Ecto neural progenitor cell (in vitro differentiated cells): ENCODE measurements around the gene SMIM44.
"Not testable (repeated sequence)": the region's sequence is repeated elsewhere in the genome, so short reads cannot be mapped to it uniquely, and the experiment has no call there.

Experiments used
- DNase-seq: peaks from one replicate; pipeline ENCODE4 v3.0.0-alpha.2; 2018; ENCODE audit warnings: low spot score

SMIM44 gene

DNA sequence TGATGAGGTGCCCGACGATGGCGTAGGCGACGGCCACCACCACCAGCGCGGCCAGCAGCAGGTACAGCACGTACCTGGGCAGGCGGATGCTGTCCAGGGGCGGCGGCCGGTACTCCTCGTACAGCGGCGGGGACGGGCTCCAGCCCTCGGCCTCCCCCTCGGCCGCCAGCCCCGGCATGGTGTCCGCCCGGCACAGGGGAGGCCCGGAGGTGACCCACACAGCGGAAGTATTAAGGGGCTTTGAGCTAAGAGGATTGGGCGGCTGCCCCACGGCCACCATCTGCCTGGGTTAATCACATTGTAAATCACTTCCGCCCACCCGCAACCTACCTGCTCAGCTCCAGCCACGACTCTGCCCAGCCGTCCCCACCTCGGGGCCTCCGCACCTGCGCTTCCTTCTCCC lies at the start of gene SMIM44:
Gene SMIM44 (minus strand): TSS at position 216 of the 403 bp plus-strand sequence. CDS start 38 bp downstream, at position 178.
- no peak for DNase-seq

- DNase-seq, result no peak
Measured at GRCh38 chr19:3533033-3533432, 49.8 kb upstream of the SMIM44 start.

GRCh38 chr19:3532154-3532786 lies 49.0 kb upstream of the SMIM44 start:
- no peak for DNase-seq

- DNase-seq, result no peak
Measured at GRCh38 chr19:3531716-3532115, 48.5 kb upstream of the SMIM44 start.

- DNase-seq, result no peak
Measured at GRCh38 chr19:3530389-3530788, 47.1 kb upstream of the SMIM44 start.

- DNase-seq, result not testable (repeated sequence)
Measured at GRCh38 chr19:3529299-3529698, 46.1 kb upstream of the SMIM44 start.

- DNase-seq, result no peak
Measured at GRCh38 chr19:3528539-3529211, 45.4 kb upstream of the SMIM44 start.

GRCh38 chr19:3528080-3528479 lies 44.8 kb upstream of the SMIM44 start:
- DNase-seq, result no peak

- DNase-seq, result no peak
Measured at GRCh38 chr19:3527238-3527910, 44.1 kb upstream of the SMIM44 start.

DNA sequence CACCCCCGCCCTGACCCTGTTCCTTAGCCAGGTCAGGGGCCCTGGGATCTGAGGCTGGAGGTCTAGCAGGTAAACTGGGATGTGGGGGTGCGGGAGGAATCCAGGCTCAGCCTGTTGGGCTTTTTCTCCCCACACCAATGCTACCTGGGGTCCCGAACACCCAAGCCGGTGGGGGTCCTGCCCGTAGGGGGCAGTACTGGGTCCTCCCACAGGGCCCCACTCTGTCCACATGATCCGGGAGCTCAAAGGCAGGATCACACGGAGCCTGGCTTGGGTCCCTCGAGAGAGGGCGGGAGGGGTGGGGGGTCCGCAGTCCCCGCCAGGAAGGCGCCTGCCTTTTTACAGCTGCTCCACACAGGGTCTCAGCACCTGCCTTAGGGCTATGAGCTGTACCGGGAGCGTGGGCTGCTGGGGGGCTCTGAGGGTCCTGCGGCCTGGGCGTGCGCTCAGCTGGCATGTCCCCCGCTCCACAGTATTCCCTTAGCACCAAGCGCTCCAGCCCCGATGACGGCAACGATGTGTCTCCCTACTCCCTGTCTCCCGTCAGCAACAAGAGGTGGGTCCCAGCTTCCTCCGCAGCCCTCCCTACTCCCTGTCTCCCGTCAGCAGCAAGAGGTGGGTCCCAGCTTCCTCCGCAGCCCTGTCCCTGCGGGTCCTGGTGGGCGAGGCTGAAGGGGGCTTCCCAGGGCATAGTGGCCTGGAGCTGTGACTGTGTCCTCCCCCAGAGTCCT lies 43.4 kb upstream of the SMIM44 start:
- no peak for DNase-seq

DNA sequence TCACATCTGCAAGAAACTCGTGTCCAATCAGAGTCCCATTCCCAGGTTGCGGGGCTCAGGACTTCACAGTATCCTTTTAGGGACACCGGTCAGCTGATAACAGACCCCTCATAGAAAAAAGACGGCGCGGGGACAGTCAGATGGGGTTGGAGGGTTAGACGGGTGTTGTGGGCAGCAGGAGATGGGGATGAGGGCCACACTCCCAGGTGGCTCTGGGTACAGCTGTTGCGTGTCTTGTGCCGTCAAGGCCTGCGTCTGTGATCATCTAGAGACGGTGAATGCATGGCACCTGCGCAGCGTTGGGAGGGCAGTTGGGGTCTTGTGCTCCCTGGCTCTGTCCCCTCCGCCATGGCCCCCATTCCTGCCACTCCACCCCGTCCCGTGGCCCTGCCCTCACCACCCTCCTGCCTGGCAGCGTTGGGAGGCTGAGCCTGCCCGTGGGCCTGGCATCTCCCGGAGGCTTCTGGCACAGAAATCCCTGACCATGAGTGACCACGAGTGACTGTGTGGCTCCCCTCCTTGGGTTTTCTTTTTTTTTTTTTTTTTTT lies 41.7 kb upstream of the SMIM44 start:
- no peak for DNase-seq

- DNase-seq, result no peak
Measured at GRCh38 chr19:3524078-3524842, 41.0 kb upstream of the SMIM44 start.

- no peak for DNase-seq
Measured at GRCh38 chr19:3523361-3524077, 40.3 kb upstream of the SMIM44 start.

- DNase-seq, result no peak
Measured at GRCh38 chr19:3522421-3523360, 39.5 kb upstream of the SMIM44 start.

DNA sequence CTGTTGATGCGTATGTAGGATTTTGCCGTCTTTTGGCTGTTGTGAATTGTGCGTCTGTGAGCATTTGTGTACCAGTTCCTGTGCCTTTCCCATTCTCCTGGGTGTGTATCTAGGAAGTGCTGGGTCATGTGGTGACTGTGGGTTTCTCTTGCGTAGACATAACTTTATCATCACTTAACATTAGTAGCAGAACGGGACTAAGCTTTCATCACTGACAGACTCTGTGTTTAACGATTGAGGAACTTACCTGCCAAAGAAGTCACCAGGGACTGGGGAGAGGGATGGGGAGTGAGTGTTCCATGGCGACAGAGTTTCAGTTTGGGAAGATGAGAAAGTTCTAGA lies 37.8 kb upstream of the SMIM44 start:
- no peak for DNase-seq

DNA sequence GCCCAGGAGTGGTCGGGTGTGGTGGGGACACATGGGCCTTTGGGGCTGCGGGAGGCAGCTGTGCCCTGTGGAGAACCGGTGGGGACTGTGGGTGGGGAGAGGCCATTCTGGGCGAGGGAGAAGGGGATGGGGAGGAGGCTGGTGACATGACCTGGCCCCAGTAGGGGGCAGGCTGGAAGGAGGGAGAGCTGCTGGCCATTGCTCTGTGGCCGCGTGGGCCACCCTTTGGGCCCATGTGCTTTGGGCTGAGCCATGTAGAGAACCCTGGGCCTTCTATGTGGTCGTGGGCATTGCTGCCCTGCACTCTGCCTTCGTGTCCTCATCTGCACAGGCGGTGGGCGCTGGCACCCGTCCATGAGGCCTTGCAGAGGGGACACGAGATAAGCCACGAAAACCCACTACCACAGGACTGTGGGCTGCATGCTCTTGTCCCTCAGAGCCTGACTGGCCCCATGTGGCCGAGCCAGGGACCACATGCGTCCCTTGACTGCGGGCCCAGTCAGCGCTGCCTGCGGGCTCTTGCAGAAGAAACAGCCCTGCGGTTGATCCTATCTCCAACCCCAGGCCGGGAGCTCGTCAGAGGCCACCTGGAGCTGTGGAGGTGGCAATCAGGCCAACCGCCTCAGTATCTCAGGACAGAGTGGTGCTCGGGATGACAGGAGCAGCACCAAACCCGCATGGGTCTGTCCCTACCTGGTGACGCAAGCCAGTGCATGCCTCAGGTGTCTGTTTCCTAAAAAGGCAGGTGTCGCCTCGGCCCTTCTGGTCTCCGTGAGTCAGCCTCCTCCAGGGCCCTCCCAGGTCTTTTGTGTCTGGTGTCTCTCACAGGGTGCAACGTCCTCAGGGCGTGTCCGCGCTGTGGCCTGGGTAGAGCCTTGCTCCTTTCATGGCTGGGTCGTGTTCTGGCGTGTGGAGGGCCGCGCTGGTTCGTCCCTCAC lies 37.2 kb upstream of the SMIM44 start:
- DNase-seq, result no peak

DNA sequence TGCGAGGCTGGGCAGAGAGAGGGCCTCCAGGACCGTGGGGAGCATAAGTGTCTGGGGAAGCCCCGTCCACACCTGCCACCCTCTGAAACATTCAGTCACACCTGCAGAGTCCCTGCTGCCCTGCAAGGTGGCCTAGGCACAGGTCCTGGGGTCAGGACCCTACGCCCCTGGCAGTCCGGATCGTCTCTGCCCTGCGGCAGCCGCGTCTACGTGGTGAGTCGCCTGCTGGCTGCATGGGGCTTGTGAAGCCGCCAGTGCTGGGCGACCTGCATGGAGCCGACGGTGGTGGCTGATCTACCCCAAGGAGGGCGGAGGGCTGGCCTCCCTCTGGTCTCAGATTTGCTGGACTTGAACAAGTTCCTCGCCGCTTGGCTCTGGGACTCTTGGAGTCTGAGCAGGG lies 35.9 kb upstream of the SMIM44 start:
- no peak for DNase-seq

DNA sequence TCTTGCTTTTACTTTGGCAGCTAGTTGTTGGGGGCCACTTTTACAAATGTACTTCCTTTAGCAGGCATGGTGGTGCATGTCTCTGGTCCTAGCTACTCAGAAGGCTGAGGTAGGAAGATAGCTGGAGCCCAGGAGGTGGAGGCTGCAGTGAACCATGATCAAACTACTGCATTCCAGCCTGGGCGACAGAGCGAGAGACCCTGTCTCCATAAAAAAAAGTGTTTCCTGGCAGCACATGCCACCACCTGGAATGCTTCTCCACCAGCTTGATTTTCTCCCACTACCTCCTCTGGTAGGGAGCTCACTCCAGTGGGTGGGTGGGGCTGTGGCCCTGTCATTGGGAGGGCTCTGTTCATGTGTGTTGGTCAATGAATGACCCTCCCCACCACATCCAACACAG lies 35.4 kb upstream of the SMIM44 start:
- DNase-seq, result no peak

- DNase-seq, result no peak
Measured at GRCh38 chr19:3518255-3518654, 35.0 kb upstream of the SMIM44 start.
